Stomach smooth muscle (tissue), 2 donors: ENCODE results near the gene ABCC4.
A peak's percentile ranks its signal among the peaks of the same experiment; 100 is the strongest.

Experiments
- H3K27ac ChIP-seq: one replicate; pipeline ENCODE4 v1.7.0; 2013; ENCODE audit warnings: mild to moderate bottlenecking, low read length, inconsistent platforms
- H3K27me3 ChIP-seq, 2 donors: one replicate each; pipeline ENCODE4 v1.7.0; 2013; ENCODE audit warnings: low read length in 2 of 2; ENCODE audit not compliant: insufficient read depth in 2 of 2, control insufficient read depth in 1 of 2
- H3K36me3 ChIP-seq, 2 donors: one replicate each; pipeline ENCODE4 v1.7.0; 2013; ENCODE audit warnings: low read length in 2 of 2; ENCODE audit not compliant: control insufficient read depth in 2 of 2, insufficient read depth in 2 of 2
- H3K4me1 ChIP-seq: one replicate; pipeline ENCODE4 v1.7.0; 2013; ENCODE audit warnings: low read length; ENCODE audit not compliant: control insufficient read depth, insufficient read depth
- H3K4me3 ChIP-seq, 2 donors: one replicate each; pipeline ENCODE4 v1.7.0; 2013; ENCODE audit warnings: low read length in 2 of 2
- H3K9ac ChIP-seq, 2 donors: one replicate each; pipeline ENCODE4 v1.7.0; 2013; ENCODE audit warnings: low read length in 2 of 2, mild to moderate bottlenecking in 1 of 2
- H3K9me3 ChIP-seq, 2 donors: one replicate each; pipeline ENCODE4 v1.7.0; 2013; ENCODE audit warnings: low read length in 2 of 2; ENCODE audit not compliant: control insufficient read depth in 2 of 2
- donor health status: healthy.
- donor health status: Pancreatic carcinoma.

Gene ABCC4

GRCh38 chr13:95325485-95325884, 24.2 kb upstream of the ABCC4 start:
- H3K36me3 ChIP-seq, result no peaks in the 10 kb centered on the region
- no peak overlapping the region for H3K4me3 ChIP-seq
- H3K9me3 ChIP-seq, result peaks cover 0 to 3% of the 10 kb centered on the region in 2 donors
- no peak overlapping the region for H3K27ac ChIP-seq
- H3K27me3 ChIP-seq, result no peaks in the 10 kb centered on the region
- no peaks in the 10 kb centered on the region for H3K4me1 ChIP-seq
- H3K9ac ChIP-seq, result no peak overlapping the region

DNA sequence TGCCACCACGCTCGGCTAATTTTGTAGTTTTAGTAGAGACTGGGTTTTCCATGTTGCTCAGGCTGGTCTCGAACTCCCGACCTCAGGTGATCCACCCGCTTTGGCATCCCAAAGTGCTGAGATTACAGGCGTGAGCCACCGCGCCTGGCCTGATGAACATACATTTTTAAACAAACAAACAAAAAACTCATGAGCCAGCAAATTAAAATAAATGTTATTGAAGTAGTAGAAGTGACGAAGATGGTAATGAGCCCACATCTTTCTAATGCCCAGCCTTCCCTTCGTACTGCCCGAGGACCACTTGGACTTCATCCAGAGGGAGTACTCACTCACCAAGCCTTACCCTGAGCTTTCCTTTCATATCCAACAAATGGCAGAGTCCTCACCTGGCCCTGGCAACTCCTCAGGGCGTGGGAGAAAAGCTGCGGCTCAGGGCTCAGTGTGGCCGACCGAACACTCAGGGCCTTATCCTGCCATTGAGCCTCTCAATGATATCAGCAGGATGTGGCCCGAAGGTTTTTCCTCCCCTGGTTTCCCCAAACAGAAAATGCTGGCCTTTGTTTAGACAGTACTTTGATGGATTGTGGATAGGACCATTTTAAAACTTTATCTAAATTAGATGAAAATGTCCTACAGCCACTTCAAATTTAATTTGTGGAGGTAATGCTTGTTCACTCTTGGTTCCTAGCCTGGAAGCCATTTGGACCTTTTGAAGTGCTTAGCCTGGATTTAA, 22.8 kb upstream of the ABCC4 start:
- Histone ChIP-seq H3K36me3 (no peaks in the 10 kb centered on the region), H3K27ac (no peak overlapping the region), H3K9me3 (no peaks in the 10 kb centered on the region), H3K9ac (no peak overlapping the region), H3K4me3 (no peak overlapping the region), H3K4me1 (no peaks in the 10 kb centered on the region), H3K27me3 (no peaks in the 10 kb centered on the region)

DNA sequence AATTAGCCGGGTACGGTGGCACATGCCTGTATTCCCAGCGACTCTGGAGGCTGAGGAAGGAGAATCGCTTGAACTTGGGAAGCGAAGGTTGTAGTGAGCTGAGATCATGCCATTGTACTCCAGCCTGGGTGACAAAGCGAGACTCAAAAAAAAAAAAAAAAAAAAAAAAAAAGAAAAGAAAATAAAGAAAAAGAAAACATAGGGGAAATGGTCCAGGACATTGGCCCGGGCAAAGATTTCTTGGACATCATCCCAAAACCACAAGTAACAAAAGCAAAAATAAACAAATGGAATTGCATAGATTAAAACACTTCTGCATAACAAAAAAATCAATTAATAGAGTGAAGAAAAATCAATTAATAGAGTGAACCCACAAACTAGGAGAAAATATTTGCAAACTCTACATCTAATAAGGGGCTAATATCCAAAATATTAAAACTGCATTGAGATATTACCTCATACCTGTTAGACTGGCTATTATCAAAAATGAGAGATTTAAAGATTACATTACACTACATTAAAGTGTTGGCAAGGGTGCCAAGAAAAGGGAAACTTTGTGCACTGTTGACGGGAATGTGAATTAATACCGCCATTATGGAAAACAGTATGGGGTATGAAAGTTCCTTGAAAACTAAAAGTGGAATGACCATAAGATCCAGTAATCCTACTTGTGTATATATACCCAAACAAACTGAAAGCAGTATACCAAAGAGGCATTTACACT, 18.5 kb upstream of the ABCC4 start:
- Histone ChIP-seq H3K27ac (no peak overlapping the region), H3K9ac (no peak overlapping the region), H3K27me3 (no peaks in the 10 kb centered on the region), H3K4me1 (no peaks in the 10 kb centered on the region), H3K36me3 (no peaks in the 10 kb centered on the region), H3K4me3 (no peak overlapping the region), H3K9me3 (peaks cover 0 to 3% of the 10 kb centered on the region in 2 donors)

- H3K9me3 ChIP-seq, result peaks cover 0 to 3% of the 10 kb centered on the region in 2 donors
- H3K27ac ChIP-seq, result no peak overlapping the region
- no peaks in the 10 kb centered on the region for H3K36me3 ChIP-seq
These were observed 16.1 kb upstream of the ABCC4 start for GRCh38 chr13:95317039-95317989.

GRCh38 chr13:95315752-95316151, 14.5 kb upstream of the ABCC4 start:
- Histone ChIP-seq H3K4me1 (no peaks in the 10 kb centered on the region), H3K9ac (no peak overlapping the region), H3K4me3 (no peak overlapping the region), H3K36me3 (no peaks in the 10 kb centered on the region), H3K27me3 (no peaks in the 10 kb centered on the region), H3K27ac (no peak overlapping the region), H3K9me3 (peaks cover 0 to 3% of the 10 kb centered on the region in 2 donors)

More at GRCh38 chr13:95317039-95317989, 16.1 kb upstream of the ABCC4 start:
- Histone ChIP-seq H3K4me1 (no peaks in the 10 kb centered on the region), H3K4me3 (no peak overlapping the region), H3K9ac (no peak overlapping the region), H3K27me3 (no peaks in the 10 kb centered on the region)

DNA sequence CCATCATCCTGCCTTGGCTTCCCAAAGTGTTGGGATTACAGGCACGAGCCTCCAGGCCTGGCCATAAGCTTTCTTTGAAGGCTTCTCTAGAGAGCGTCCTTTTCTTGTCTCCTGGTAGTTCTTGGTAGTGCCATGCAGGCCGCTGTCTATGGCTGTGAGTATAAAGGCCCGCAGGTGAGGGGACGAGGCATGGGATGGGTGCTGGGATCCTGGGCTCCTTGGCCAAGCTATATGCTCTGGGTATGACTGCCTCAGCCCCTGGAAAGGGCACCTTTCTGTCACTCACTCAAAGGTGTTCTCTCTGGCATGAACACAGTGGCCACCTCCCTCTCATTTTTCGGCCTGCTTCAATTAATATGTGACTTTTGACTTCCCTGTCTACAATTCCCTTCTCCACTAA, 6.3 kb upstream of the ABCC4 start:
- H3K9me3 ChIP-seq, result no peaks in the 10 kb centered on the region
- H3K36me3 ChIP-seq, result no peaks in the 10 kb centered on the region
- no peak overlapping the region for H3K27ac ChIP-seq
- H3K4me1 ChIP-seq, result peaks cover 2% of the 10 kb centered on the region
- H3K4me3 ChIP-seq, result no peak overlapping the region
- H3K27me3 ChIP-seq, result no peaks in the 10 kb centered on the region
- no peak overlapping the region for H3K9ac ChIP-seq

DNA sequence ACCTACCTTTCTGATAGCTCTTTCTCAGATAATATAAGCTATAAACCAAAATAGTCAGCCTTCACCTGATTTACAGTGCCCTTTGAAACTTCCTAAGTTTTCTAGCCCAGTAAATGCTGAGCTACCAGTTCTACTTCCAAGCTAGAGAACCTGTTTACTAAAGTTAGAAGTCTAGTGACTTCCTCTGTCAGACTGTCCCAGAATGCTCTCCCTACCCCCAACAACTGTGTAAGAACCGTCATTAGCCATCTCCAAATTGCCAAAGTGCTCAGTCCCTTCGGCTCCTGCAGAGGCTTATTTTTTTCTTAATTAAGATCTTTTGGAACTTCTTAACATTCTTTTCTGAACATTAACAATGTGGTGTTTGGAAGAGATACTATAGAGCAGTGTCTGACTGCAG, 3.2 kb upstream of the ABCC4 start:
- Histone ChIP-seq H3K36me3 (no peaks in the 10 kb centered on the region), H3K9ac (no peak overlapping the region), H3K27me3 (no peaks in the 10 kb centered on the region), H3K27ac (no peak overlapping the region), H3K9me3 (no peaks in the 10 kb centered on the region), H3K4me1 (peaks cover 12% of the 10 kb centered on the region), H3K4me3 (no peak overlapping the region)

GRCh38 chr13:95301968-95302393, 730 bp upstream of the ABCC4 start:
- Histone ChIP-seq H3K27ac (peak overlapping the region; percentile 66), H3K4me1 (peaks cover 15% of the 10 kb centered on the region), H3K9me3 (no peaks in the 10 kb centered on the region), H3K27me3 (no peaks in the 10 kb centered on the region), H3K9ac (peak overlapping the region; percentile 29 to 39), H3K4me3 (peak overlapping the region; percentile 73 to 84), H3K36me3 (no peaks in the 10 kb centered on the region)

DNA sequence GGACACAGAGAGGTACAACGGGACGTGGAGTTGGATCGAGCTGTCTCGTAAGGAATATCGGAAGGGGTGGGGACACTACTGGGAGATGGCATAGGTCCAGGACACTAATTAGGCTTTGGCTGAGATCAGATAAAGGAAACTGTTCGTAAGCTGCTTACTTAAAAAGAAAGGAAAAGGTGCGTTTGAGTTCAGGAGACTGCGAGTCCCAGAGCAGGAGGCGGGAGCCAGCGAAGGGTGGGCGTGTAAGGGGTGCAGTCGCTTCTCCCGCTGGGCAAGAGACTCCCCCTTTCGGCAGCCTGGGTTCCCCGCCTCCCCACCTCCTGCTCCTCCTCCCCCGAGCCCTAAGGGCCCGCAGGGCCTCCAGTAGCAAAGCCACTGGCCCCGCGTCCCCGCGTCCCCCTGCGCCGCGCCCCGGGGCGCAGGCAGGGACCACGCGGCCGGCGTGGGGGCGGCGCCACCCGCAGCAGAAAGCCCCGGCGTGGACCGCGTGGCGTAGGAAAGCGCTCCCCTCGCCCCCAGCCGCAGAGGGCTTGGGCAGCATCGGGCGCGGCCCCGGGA, 547 bp downstream of the ABCC4 start:
- Histone ChIP-seq H3K4me3 (peak overlapping the region; percentile 84 to 90), H3K9me3 (no peaks in the 10 kb centered on the region), H3K27ac (peak overlapping the region; percentile 66), H3K4me1 (peaks cover 17% of the 10 kb centered on the region), H3K36me3 (no peaks in the 10 kb centered on the region), H3K27me3 (no peaks in the 10 kb centered on the region), H3K9ac (peak overlapping the region; percentile 7 to 75)

DNA sequence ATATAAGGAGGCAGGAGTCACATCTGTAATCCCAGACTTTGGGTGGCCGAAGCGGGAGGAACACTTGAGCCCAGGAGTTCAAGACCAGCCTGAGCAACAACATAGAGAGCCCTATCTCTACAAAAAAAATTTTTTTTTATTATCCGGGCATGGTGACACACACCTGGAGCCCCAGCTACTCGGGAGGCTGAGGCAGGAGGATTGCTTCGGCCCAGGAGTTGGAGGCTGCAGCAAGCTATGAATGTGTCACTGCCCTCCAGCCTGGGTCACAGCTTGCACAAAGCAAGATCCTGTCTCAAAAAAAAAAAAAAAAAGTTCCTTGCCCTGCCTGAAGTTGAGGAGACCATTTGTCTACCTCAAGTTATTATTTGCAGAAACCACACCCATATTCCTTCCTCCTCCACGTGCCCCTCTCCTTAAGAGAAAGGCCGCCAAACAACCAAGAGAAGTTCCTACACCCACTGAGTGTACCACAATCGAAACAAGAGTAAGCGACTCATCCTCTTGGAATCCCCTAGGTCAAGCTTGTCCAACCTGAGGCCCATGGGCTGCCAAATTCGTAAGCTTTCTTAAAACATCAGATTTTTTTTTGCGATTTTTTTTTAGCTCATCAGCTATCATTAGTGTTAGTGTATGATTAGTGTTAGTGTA, 2.2 kb downstream of the ABCC4 start:
- peaks cover 15% of the 10 kb centered on the region for H3K4me1 ChIP-seq
- H3K27ac ChIP-seq, result no peak overlapping the region
- H3K27me3 ChIP-seq, result no peaks in the 10 kb centered on the region
- no peaks in the 10 kb centered on the region for H3K9me3 ChIP-seq
- H3K9ac ChIP-seq, result no peak overlapping the region
- H3K36me3 ChIP-seq, result no peaks in the 10 kb centered on the region
- no peak overlapping the region for H3K4me3 ChIP-seq
